Cardiac fibroblast (primary cell): Measurements from ENCODE around the gene PSMA5.

Experiments
- DNase-seq, 2 donors: peaks; one replicate each; pipeline versions ENCODE4 v3.0.0 to v3.0.0-alpha.2; 2010; ENCODE audit warnings: low read depth in 2 of 2
- H3K4me3 ChIP-seq, 2 donors: replicated peaks in 1 of 2; 1 replicate in 1 of 2; 2 replicates in 1 of 2; pipeline ENCODE4 v1.5.1; 2011; ENCODE audit warnings: low read depth in 2 of 2, low read length in 2 of 2, mild to moderate bottlenecking in 2 of 2, moderate library complexity in 1 of 2
- TF ChIP-seq, protein P1 (sequence below): IDR thresholded peaks from one replicate; pipeline ENCODE4 v1.5.1; 2011; ENCODE audit warnings: low read depth, mild to moderate bottlenecking, low read length, inconsistent platforms

The PSMA5 gene

DNA sequence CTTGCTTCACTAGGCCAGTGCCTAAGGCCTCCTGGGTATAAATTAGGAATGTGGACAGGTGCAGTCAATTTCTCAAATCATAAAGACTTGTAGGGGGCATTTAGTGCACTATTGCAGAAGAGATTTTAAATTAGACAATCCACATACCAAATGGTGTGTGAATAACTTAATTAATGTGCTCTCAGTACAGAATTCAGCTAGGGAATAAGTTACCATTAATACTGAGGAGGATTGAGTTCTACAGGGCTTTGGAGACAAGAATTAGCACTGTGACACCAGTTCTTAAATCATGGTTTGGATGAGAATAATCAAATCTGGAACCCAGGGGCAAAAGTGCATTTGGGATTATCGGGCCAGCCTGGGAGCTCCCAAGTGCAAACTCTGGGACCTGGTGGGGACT, 41.8 kb upstream of the PSMA5 start:
- TF ChIP-seq, protein P1, sequence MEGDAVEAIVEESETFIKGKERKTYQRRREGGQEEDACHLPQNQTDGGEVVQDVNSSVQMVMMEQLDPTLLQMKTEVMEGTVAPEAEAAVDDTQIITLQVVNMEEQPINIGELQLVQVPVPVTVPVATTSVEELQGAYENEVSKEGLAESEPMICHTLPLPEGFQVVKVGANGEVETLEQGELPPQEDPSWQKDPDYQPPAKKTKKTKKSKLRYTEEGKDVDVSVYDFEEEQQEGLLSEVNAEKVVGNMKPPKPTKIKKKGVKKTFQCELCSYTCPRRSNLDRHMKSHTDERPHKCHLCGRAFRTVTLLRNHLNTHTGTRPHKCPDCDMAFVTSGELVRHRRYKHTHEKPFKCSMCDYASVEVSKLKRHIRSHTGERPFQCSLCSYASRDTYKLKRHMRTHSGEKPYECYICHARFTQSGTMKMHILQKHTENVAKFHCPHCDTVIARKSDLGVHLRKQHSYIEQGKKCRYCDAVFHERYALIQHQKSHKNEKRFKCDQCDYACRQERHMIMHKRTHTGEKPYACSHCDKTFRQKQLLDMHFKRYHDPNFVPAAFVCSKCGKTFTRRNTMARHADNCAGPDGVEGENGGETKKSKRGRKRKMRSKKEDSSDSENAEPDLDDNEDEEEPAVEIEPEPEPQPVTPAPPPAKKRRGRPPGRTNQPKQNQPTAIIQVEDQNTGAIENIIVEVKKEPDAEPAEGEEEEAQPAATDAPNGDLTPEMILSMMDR: no peak
- H3K4me3 ChIP-seq: no peak overlapping the region
- DNase-seq: no peak

DNA sequence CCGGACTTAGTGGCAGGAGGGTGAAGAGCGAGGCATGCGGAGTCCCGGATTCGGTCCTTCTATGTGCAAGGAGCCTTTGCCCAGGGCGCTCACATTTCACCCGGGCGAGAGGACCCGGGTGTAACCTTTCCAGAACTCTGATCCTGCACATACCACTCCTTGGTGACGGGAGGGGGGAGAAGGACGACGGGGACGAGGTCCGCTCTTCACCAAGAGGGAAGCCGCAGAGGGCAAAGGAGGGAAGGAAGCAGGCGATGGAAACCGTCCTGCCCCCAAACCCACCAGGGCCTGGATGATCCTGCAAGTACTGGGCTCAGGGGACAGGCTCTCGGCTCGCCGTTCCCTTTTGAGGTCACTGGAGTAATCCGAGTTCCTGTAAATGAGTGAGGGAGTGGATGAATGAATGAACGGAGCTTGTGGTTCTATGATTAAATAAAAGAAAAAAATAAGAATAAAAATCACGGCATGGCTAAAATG, 41.1 kb upstream of the PSMA5 start:
- no peak overlapping the region for H3K4me3 ChIP-seq
- no peak for DNase-seq
- TF ChIP-seq, protein P1: no peak

DNA sequence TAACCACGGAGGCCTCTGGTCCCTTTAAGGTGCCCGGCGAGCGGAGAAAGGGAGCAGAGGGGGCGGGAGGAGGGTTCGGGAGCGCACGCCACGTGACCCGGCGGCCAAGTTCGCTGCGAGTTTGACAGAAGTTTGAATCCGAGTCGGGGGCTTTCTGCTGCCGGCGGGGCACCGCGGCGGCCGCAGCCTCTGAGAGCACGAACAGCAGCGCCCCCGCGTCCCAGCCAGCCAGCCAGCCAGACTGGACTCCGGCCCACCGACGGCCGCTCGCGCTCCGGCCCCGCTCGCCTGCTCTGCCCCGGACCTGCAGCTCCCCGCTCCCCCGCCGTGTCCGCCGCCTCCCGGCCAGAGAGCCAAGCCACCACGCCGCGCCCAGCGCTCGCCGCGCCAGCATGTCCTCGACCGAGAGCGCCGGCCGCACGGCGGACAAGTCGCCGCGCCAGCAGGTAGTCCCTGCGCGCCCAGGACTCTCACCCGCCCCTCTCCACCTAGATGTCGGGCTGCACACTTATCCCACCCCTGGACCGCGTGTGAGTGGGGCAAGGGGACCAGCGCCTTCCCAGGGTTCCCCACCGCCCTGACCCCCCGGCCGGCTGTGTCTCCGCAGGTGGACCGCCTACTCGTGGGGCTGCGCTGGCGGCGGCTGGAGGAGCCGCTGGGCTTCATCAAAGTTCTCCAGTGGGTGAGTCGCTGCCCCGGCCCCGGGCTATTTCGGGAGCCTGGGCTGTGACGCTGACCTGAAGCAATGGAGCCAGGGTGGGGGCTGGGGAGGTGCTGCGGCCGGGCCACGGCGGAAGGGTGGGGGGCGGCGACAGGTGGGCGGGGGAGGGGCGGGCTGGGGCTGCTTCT, 40.4 kb upstream of the PSMA5 start, which contains the start of gene SYPL2:
Gene SYPL2, plus strand, starts transcription at position 95 of the 849 bp plus-strand sequence. Its CDS starts 298 bp downstream, at position 393.
- DNase-seq: peak in 1 of 2 donors; percentile 13
- TF ChIP-seq, protein P1: no peak

DNA sequence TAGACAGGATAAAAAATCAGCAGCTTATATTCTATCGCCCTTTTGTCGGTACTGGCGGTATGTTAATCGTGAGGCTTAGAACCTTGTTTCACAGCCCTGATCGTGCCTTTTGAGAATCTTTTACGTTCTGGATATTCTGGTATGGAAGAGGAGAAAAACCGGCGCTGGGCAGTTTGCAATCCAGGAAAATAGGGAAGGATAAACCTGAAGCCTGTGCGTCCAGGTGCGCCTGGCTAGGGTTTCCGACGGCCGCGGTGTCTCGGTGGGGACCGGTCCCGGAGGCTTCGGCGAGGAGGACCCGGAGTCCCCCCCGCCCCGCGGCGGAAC, 39.8 kb upstream of the PSMA5 start:
- no peak for DNase-seq
- TF ChIP-seq, protein P1: no peak
- H3K4me3 ChIP-seq: peak overlapping the region; percentile 46 to 47

More for the DNA sequence above, 40.4 kb upstream of the PSMA5 start, which contains the start of gene SYPL2:
- H3K4me3 ChIP-seq: peak within 1 kb of the TSS; percentile 46 to 47

DNA sequence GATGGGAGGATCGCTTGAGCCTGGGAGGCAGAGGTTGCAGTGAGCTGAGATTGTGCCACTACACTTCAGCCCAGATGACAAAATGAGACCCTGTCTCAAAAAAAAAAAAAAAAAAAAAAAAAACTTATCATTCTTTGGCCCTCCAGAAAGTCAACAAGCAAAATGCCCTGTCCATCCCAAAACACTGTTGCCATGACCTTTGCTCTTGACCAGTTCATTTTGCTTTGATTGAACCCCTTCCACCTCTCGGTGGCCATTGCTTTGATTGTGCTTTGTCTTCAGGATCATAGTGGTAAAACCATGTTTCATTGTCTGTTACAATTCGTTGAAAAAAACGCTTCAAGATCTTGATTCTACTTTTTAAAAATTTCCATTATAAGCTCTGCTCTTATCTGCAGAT, 31.6 kb upstream of the PSMA5 start:
- TF ChIP-seq, protein P1: no peak
- DNase-seq: no peak
- H3K4me3 ChIP-seq: no peak overlapping the region

DNA sequence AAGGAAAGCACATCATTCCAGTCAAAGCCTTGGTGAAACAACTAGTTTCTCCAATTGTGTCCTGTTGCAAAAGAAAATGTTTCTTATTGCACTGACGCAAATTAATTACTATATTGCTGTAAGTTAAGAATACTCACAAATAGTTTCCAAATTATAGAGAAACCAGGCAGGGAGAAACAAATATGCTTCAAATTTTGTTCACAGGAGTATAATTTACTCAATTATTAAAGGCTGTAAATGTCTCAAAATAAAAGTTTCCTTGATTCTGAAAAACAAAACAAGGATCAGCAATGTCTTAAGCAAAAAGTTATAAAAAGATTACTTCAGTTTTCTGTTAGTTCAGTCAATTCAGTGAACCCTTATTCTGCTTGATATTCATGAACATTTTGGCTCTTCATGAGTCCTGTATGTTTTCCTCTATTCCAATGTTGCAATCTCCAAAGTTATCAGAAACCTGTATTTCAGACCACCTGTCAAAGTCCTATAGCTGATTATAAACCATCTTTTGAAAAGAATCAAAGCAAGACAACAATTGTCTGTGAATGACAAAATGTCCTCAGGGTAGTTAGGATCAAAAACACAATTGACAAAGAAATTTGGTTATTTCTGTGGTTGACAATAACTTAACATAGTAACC, 28.4 kb upstream of the PSMA5 start:
- TF ChIP-seq, protein P1: no peak
- H3K4me3 ChIP-seq: no peak overlapping the region
- DNase-seq: no peak
